Measurements from ENCODE around the gene KRT16. TPM values are rescaled to one million over a fixed set of nuclear protein-coding genes. Genes with fewer than 3 reads are reported as not detected.
"Not testable (repeated sequence)": the region's sequence is repeated elsewhere in the genome, so short reads cannot be mapped to it uniquely, and the experiment has no call there.

Gene KRT16
- polyA plus RNA-seq, 1 donor (not counting 4 experiments of a cell fraction or from before 2014, with no cell fraction given): 1,851 TPM

DNA sequence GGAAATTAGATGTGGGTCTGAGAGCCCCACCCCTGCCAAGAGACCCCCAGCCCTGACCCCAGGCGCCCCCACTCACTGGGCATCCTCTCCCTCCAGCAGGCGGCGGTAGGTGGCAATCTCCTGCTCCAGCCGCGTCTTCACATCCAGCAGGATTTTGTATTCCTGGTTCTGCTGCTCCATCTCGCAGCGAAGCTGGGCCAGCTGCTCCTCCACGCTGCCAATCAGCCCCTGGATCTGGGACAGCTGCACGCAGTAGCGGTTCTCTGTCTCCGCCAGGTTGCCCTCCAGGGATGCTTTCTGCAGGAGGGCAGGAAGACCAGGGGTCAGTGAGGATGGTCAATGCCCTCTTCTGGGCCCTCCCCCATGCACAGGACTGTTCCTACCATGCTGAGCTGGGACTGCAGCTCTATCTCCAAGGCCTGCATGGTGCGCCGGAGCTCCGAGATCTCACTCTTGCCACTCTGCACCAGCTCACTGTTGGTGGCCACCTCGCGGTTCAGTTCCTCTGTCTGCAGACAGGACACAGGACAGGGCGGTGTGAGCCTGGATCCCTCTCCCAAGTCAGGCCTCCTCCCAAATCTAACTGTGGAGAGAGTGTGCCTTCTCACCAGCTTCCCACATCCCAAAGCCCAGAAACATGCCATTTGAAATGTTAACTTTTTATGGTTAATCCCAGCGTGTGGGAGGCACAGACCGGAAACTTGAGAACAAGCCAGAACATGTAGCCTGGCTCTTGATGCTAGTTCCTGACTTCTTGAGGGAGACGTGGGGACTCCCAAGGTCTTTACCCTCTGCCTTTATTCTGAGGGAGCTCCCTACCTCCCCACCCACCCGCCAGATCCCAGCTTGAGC lies 8.2 kb upstream of the KRT16 start:
- H3K9ac ChIP-seq (ENCODE audit: control insufficient read depth, extremely low read depth, insufficient read depth, low read length): peak overlapping the region; percentile 33

DNA sequence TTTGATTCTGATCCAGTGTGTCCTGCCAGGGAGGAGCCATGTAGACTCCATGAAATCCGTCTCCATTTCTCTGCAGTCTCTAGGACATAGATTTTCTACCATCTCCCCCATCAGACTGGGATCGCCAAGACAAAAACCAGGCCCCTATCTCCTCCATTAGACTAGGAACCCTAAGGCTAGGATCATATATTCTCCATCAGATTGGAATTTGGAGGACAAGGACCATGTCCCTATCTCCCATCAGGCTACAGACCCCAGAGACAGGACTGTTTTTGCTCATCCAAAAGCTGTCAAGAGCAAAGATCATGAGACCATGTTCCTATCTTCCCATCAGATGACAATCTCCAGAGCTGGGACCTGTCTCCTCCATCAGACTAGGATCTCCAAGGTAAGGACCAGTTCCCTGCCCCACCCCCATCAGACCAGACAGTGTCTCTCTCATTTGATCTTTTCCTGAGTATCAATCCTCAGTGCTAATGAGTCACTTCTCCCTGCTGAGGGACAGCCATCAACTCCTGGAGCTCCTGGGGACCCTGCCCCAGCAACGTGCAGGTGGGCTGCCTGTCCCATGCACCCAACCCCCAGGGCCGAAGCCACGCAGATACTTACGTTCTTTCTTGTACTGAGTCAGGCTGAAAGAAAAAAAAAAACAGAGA lies 7.5 kb upstream of the KRT16 start:
- H4K20me1 ChIP-seq (ENCODE audit: control insufficient read depth, extremely low read depth, insufficient read depth, low read length); H3K27ac ChIP-seq (ENCODE audit: control insufficient read depth, insufficient read depth, low read length); H3K9me3 ChIP-seq (ENCODE audit: control insufficient read depth, low read depth, low read length); H3K4me3 ChIP-seq (ENCODE audit: control insufficient read depth in 2 of 3, extremely low read depth in 1 of 3, insufficient read depth in 2 of 3, low read depth in 1 of 3, low read length in 3 of 3); H3K27me3 ChIP-seq (ENCODE audit: control insufficient read depth, extremely low read depth, insufficient read depth, low read length); H3K4me2 ChIP-seq (ENCODE audit: control insufficient read depth, extremely low read depth, insufficient read depth, low read depth, low read length); H3K9ac ChIP-seq (ENCODE audit: control insufficient read depth, extremely low read depth, insufficient read depth, low read length); H2AFZ ChIP-seq (ENCODE audit: control insufficient read depth, low read length); DNase-seq (ENCODE audit: low read depth, low spot score); H3K9me1 ChIP-seq (ENCODE audit: control insufficient read depth, extremely low read depth, insufficient read depth, low read length); dilution Hi-C loops (cut with MboI; ENCODE audit: extremely low pct_ligation_motif_present, low sequenced_read_pairs): not testable (repeated sequence)
- Histone ChIP-seq H3K4me1 (ENCODE audit: control insufficient read depth, extremely low read depth, insufficient read depth, low read length) (peaks cover 42% of the 10 kb centered on the region), H3K36me3 (ENCODE audit: control insufficient read depth in 2 of 2, extremely low read depth in 1 of 2, insufficient read depth in 2 of 2, low read length in 2 of 2) (peaks cover 3 to 20% of the 10 kb centered on the region in 2 experiments), H3K79me2 (ENCODE audit: control insufficient read depth, insufficient read depth, low read length) (peaks cover 15% of the 10 kb centered on the region)
- FAIRE-seq: peak; percentile 62

More for the DNA sequence above, 8.2 kb upstream of the KRT16 start:
- Histone ChIP-seq H3K36me3 (ENCODE audit: control insufficient read depth in 2 of 2, extremely low read depth in 1 of 2, insufficient read depth in 2 of 2, low read length in 2 of 2) (peaks cover 3 to 20% of the 10 kb centered on the region in 2 experiments), H3K4me2 (ENCODE audit: control insufficient read depth, extremely low read depth, insufficient read depth, low read depth, low read length) (peak overlapping the region; percentile 60), H3K4me1 (ENCODE audit: control insufficient read depth, extremely low read depth, insufficient read depth, low read length) (peaks cover 41% of the 10 kb centered on the region), H3K79me2 (ENCODE audit: control insufficient read depth, insufficient read depth, low read length) (peaks cover 15% of the 10 kb centered on the region), H3K27ac (ENCODE audit: control insufficient read depth, insufficient read depth, low read length) (peak overlapping the region; percentile 52), H3K4me3 (ENCODE audit: control insufficient read depth in 2 of 3, extremely low read depth in 1 of 3, insufficient read depth in 2 of 3, low read depth in 1 of 3, low read length in 3 of 3) (peak overlapping the region in 1 of 3 experiments; percentile 34), H2AFZ (ENCODE audit: control insufficient read depth, low read length) (no peak overlapping the region), H3K9me3 (ENCODE audit: control insufficient read depth, low read depth, low read length) (no peaks in the 10 kb centered on the region), H3K27me3 (ENCODE audit: control insufficient read depth, extremely low read depth, insufficient read depth, low read length) (no peaks in the 10 kb centered on the region), H3K9me1 (ENCODE audit: control insufficient read depth, extremely low read depth, insufficient read depth, low read length) (no peaks in the 10 kb centered on the region), H4K20me1 (ENCODE audit: control insufficient read depth, extremely low read depth, insufficient read depth, low read length) (no peaks in the 10 kb centered on the region)
- TF ChIP-seq EZH2 (IDR thresholded peaks at IDR 0.05; ENCODE audit: low read length): no peak
- TF ChIP-seq, protein P1, sequence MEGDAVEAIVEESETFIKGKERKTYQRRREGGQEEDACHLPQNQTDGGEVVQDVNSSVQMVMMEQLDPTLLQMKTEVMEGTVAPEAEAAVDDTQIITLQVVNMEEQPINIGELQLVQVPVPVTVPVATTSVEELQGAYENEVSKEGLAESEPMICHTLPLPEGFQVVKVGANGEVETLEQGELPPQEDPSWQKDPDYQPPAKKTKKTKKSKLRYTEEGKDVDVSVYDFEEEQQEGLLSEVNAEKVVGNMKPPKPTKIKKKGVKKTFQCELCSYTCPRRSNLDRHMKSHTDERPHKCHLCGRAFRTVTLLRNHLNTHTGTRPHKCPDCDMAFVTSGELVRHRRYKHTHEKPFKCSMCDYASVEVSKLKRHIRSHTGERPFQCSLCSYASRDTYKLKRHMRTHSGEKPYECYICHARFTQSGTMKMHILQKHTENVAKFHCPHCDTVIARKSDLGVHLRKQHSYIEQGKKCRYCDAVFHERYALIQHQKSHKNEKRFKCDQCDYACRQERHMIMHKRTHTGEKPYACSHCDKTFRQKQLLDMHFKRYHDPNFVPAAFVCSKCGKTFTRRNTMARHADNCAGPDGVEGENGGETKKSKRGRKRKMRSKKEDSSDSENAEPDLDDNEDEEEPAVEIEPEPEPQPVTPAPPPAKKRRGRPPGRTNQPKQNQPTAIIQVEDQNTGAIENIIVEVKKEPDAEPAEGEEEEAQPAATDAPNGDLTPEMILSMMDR (optimal IDR thresholded peaks at IDR 0.05 in 1 of 3, IDR thresholded peaks at IDR 0.05 in 1 of 3, conservative IDR thresholded peaks at IDR 0.05 in 1 of 3; ENCODE audit: extremely low read depth in 1 of 3, insufficient read depth in 2 of 3, low read length in 3 of 3): peak in 1 of 3 experiments; percentile 31
- FAIRE-seq: peak; percentile 74
- no peak for DNase-seq (ENCODE audit: low read depth, low spot score)
- dilution Hi-C loops (cut with MboI; ENCODE audit: extremely low pct_ligation_motif_present, low sequenced_read_pairs): no loop called here
